GM19193 (cell line): Measurements from ENCODE around the gene KCTD1.
A peak's percentile ranks its signal among the peaks of the same experiment; 100 is the strongest.

Experiments
- POLR2A ChIP-seq: IDR thresholded peaks from 4 replicates; pipeline ENCODE4 v1.6.1; 2011; ENCODE audit not compliant: insufficient read depth, insufficient read length; ENCODE audit errors: extremely low read depth

Gene KCTD1

DNA sequence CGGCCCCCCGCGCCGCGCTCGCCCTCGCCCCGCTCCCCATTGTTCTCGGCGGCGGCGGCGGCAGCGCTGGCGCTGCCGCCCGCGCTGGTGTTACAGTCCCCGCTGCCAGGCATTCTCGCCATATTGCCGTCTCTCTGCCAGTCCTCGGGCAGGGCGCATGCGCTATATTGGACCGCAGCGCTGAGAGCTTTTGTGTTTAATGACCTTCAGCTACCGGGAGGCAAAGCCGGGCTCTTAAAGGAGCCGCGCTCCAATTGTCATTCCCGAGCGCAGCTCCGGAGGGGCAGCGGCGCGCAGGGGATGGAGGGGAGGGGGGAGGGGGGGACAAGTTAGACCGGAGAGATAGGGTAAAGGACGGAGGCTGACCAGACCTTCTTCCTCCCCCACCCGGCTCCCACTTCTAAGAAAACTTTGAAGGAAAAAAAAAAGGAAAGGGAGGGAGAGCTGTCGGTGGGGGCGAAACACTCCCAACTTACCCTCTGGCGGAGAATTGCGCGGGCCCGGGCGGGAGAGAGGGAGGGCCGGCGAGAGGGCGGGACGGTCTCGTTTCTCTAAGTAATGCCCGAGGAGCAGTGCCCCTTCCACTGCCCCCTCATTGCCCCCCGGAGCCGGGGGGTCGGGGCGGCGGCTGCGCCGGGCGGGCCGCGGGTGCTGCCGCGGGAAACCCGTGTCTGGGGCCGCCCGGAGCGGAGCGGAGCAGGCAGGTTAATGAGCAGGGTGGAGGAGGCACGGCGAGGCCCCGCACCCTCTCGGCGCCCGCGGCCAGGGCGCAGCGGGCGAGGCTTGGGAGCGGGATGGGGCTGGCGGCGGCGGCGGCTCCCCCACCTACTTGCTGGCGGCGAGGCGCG is at the start of gene KCTD1:
Gene KCTD1 (minus strand): TSS at position 139 of the 848 bp plus-strand sequence. CDS start 17 bp downstream, at position 122.
- peak; percentile 62 for TF ChIP-seq POLR2A

DNA sequence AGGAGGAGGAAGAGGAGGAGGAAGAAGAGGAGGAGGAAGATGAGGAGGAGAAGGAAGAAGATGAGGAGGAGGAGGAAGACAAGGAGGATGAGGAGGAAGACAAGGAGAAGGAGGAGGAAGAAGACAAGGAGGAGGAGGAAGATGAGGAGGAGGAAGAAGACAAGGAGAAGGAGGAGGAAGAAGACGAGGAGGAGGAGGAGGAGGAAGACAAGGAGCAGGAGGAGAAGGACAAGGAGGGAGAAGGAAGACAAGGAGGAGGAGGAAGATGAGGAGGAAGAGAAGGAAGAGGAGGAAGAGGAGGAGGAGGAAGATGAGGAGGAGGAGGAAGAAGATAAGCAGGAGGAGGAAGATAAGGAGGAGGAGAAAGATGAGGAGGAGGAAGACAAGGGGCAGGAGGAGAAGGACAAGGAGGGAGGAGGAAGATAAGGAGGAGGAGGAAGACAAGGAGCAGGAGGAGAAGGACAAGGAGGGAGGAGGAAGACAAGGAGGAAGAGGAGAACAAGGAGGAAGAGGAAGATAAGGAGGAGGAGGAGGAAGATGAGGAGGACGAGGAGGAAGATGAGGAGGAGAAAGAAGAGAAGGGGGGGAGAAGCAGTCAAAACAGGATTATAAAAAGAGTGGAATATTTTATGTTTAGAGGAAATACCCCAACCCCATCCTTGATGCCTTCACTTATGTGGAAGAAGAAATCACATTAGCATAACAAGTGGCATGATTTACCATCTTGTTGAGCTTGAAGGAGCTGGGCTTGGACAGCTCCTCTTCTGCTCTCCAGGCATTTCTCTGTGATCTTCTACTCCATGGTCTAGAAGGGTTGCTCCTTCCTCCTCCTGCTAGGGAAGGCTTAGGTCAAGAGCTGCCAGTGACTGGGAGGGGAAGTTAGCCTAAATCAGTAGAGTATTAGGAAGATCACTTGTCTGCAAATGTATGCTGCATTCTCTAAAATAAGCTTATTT is 45.3 kb upstream of the KCTD1 start:
- TF ChIP-seq POLR2A, result no peak

DNA sequence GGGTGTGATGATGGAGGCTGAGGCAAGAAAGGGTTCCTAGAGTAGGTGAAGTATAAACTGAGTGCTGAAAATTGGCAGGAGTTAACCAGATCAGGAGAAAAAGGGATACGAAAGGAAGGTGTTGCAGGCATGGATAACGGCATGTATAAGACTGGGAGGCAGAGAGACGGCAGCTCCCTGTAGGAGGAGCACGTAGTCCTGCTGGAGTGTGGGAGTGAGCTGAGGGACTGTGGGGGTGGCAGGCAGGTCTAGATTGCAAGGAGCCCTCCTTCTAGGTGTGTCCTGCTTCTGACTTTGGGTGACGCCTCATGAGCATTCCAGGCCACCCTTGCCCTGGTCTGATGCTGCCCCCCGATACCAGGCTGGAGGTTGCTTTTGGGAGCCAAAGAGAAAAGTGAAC is 36.4 kb upstream of the KCTD1 start:
- no peak for TF ChIP-seq POLR2A

DNA sequence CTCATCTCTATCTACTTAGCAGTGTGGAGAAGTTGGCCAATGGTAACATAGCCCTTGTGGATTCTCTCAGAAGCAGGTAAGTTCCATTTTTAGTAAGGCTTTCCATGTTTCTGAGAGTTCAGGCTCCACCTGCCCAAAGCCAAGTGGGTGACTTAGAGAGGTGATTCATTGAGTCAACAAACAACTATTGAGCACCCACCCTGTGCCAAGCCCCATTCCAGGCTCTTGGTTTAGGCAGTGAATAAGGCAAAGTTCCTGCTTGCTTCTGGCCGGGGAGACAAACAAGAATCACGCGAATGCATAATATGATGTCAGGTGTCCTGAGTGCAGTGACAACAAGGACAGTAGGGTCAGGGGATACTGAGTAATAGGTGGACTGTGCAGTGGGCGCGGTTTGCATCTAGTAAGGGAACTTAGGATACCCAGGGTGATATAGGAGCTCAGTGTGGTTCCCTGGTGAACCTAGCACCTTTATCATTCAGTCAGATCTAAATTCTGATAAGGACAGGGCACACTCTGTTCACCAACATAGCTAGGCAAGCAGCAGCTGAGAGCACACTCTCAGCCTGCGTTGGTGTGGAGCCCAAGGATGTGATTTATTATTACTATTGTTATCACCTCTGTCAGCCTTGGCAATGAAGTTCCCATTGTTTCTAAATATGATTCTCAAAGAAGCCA is 31.7 kb upstream of the KCTD1 start:
- no peak for TF ChIP-seq POLR2A

DNA sequence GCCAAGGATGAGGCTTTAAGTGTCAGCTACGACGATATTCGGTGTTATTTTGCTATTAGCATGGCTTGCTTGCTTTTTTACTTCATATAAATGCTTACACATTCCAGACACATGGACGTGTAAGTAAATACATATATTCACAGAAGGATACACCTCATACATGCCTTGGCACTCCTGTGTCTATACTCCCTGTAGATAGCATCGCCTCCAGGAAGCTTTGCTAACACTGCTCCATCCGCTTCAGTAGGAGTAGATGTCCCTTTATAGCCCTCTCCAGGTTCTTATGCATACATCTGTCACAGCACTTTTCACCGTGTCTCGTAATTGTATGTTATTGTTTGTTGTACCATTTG is 27.5 kb upstream of the KCTD1 start:
- no peak for TF ChIP-seq POLR2A

DNA sequence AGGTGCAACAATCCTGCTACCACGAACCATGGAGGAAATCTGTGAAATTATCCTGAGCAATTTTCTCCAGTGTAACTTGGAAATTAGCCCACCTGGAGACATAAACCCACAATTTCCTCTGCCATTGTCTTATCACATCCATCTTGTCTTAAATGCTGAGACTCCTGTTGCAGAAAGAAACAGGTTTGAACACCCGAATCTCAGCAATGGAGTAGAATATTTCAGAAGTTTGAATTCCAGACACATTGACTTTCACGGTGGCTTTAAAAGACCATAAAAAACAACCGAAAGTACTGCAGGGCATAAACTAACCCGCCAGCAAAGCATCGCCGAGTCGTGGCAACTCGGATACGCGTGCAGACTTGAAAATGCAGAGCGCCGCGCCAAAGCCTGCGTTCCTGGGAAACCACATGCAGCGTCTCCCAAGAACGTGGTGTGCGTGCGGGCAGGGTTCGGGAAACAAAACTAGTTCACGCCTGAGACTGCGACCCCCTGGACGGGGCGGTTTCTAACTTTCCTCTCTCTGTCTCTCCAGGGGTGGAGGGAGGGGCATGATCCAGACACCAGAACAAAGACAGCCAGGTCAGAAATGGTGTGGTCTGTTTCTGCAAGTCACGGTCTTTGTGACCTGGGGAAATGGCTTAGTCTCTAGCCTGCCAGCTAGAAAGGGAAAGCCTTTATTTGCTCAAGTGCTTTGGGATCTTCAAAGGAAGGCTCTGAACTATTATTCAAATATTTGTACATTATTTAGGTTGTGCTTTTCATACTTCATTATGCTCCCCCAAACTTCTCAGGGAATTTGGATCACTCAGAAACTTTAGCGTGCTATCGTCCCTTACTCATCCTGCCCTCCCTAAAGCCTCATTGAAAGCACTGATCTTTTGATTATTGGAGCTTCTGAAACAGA is 26.9 kb upstream of the KCTD1 start:
- TF ChIP-seq POLR2A, result no peak

DNA sequence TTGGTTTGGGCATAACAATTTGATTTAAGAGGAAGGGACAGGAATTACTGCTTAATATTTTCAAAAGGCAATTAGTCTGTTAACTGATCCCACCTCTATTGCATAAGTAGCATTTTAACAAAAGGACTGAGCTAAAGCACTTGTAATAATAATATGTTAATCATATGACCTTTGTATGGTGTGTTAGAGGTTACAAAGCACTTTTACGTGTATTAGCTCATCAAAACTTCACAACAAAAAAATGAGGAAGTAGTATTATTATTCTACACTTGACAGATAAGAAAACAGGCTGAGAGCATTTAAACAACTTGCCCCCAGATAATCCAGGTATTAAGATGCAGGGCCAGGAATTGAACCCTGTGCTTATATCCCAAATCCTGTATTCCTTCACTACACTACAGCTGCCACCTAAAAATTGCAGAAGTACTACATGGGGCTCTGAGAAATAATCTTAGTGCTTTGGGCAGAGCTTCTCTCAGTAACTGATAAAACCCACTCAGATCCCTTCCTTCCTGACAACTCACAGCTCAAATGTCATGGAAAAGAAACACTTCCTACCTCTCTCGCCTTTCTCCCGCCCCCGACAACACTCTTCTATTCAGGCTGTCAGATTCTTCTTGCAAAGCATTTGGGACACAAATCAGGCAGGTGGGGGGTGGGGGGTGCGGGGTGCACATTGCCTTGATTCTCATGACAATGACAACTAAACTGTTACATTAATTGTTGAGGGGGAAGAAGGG is 20.7 kb upstream of the KCTD1 start:
- TF ChIP-seq POLR2A, result no peak

DNA sequence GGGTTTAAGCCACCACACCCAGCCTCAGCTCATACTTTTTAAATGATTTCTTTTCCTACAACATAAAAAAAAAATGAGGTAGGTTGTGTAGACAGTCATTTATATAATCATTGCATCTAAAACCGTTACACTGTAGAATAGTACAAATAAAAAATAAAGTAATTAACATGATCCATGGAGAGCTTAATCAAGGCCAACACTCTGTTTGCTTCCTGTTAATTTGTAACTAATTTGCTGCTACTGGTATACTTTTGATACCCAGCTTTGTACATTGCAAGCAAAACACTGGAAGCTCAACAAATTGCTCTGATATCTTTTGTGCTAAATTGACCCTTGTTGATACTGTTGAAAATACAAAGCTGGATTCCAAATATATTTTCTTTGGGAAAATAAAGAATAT is 20.2 kb upstream of the KCTD1 start:
- no peak for TF ChIP-seq POLR2A

DNA sequence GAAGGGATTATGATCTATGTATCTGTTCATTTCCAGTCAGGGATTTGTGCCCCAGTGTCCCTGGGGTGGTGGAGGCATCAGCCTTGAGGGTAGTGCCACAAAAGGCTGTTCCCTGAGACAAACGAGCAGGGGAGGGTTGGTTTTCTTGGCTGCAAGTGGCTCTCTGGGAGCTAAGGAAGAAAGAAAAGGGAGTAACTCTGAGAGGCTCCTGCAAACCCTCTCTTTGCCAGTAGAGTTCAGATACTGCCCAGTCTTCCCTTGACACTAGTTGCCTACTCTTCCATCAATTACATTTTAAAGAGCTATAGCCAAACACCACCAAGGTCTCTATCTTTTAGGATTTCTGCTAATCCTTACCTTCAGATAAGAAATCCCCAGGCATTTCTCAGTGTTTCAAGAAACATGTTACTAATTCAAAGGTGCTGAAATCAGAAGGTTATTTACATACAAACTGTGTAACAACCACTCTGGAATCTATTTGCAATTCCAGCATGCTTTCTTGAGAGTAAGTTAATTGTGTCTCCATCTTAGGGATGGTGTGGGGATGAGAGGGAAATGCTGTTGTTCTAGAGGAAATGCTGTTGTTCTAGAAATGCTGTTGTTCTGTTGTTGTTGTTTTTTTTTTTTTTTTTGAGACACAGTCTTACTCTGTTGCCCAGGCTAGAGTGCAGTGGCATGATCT is 18.7 kb upstream of the KCTD1 start:
- no peak for TF ChIP-seq POLR2A

DNA sequence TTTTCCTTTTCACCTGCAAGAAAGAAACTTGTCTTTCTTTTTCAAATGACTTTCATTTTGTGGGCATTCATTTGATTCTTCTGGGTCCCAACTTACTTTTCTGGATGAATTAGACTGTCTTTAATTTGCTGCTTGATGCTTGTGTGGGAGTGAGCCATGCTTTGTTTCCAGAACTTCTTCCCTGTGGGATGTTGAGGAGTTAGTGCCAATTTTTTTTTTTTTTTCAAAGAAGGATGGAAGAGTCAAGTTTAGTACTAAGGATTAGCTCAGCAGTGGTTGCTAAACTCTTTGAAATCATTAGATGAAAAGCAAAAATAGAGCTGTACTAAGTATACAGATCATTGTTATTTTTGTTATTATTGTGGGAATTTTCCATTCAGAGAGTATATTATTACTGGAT is 17.2 kb upstream of the KCTD1 start:
- no peak for TF ChIP-seq POLR2A

DNA sequence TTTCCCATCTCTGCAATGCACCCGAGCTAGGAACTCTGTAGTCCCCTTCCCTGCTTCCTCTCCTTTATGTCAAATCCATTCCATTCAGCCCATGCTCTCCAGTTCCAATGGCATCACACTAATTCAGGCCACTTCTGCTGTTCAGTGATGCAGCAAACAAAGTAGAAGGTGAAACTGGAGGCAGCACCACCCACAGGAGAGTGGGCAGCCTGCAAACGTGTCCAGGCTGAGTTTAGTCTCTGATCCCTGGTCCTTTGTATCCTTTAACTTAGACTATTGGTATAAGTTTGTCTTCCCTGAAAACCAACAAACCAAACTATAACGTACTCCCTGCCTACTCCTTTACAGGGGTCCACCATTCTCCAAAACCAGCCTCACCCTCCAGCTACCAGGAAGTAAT is 14.7 kb upstream of the KCTD1 start:
- TF ChIP-seq POLR2A, result no peak

DNA sequence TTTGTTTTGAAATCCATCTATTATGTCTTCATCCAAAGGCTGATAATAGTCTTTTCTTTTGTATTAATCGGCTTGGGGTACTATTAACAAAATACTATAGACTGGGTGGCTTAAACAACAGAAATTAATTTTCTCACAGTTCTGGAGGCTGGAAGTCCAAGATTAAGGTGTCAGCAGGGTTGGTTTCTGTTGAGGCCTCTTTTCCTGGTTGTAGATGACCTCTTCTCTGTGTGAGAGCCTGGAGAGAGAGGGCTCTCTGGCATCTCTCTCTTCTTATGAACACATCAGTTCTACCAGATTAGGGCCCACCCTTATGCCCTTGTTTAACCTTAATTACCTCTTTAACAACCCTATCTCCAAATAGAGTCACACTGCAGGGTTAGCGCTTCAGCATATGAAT is 14.2 kb upstream of the KCTD1 start:
- TF ChIP-seq POLR2A, result no peak

DNA sequence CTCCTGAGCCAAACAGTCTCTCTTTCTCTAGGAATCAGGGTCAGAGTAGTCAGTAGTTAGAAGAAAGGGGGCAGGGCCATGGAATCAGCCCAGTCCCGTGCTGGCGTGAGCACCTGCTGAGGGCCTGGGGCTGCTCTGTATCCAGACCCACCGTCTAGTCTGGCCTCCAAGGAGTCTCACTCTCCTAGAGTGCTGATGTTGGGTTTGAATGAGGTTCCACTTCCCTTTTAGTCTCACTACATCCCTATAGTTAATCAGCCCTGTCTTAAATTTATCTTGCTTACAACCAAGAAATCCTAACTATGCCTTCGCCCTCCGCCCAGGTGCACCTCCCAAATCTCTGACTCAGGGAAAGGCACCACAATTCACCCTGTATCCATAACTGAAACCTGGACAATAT is 13.4 kb upstream of the KCTD1 start:
- TF ChIP-seq POLR2A, result no peak
